Nephron progenitor cell (in vitro differentiated cells): ENCODE results near the gene KDM3A.

Experiments used
- DNase-seq: peaks from one replicate; pipeline ENCODE4 v3.0.0; 2021
- H3K27ac Mint-ChIP-seq: 2 replicates; pipeline ENCODE4 v1.8.0; 2021; ENCODE audit warnings: mild to moderate bottlenecking, moderate library complexity, mixed read lengths
- H3K27me3 Mint-ChIP-seq: 2 replicates; pipeline ENCODE4 v1.8.0; 2021; ENCODE audit warnings: mild to moderate bottlenecking, low read depth, mixed read lengths; ENCODE audit not compliant: poor library complexity
- H3K36me3 Mint-ChIP-seq: 2 replicates; pipeline ENCODE4 v1.8.0; 2021; ENCODE audit warnings: low read depth, mixed read lengths
- H3K4me1 Mint-ChIP-seq: 2 replicates; pipeline ENCODE4 v1.8.0; 2021; ENCODE audit warnings: mixed read lengths
- H3K4me3 Mint-ChIP-seq: 2 replicates; pipeline ENCODE4 v1.8.0; 2021; ENCODE audit warnings: mild to moderate bottlenecking, moderate library complexity, mixed read lengths
- H3K9me3 Mint-ChIP-seq: 2 replicates; pipeline ENCODE4 v1.8.0; 2021; ENCODE audit warnings: mild to moderate bottlenecking, moderate library complexity, mixed read lengths
- CTCF ChIP-seq: fragments of 200-600 bp; sonication (generic); IDR thresholded peaks from 2 replicates; pipeline ENCODE4 v1.5.0; 2021; ENCODE audit warnings: antibody characterized with exemption

The KDM3A gene

GRCh38 chr2:86461042-86461743, 20.0 kb downstream of the KDM3A start:
- Mint-ChIP-seq H3K36me3 (peaks cover 78% of the 10 kb centered on the region), H3K4me1 (no peaks in the 10 kb centered on the region), H3K4me3 (no peak overlapping the region), H3K27ac (no peak overlapping the region), H3K27me3 (no peaks in the 10 kb centered on the region), H3K9me3 (no peaks in the 10 kb centered on the region)
- TF ChIP-seq CTCF, result no peak
- no peak for DNase-seq

- peak overlapping the region; percentile 11 for H3K27ac Mint-ChIP-seq
- DNase-seq, result no peak
- no peak overlapping the region for H3K4me3 Mint-ChIP-seq
- H3K9me3 Mint-ChIP-seq, result no peaks in the 10 kb centered on the region
- peaks cover 2% of the 10 kb centered on the region for H3K27me3 Mint-ChIP-seq
- H3K4me1 Mint-ChIP-seq, result no peaks in the 10 kb centered on the region
- no peak for TF ChIP-seq CTCF
- peaks cover 66% of the 10 kb centered on the region for H3K36me3 Mint-ChIP-seq
These were observed 23.5 kb downstream of the KDM3A start for GRCh38 chr2:86464652-86465051.

GRCh38 chr2:86466306-86466705, 25.1 kb downstream of the KDM3A start:
- H3K4me3 Mint-ChIP-seq, result no peak overlapping the region
- TF ChIP-seq CTCF, result no peak
- H3K27me3 Mint-ChIP-seq, result peaks cover 2% of the 10 kb centered on the region
- DNase-seq, result no peak
- H3K27ac Mint-ChIP-seq, result no peak overlapping the region
- H3K9me3 Mint-ChIP-seq, result no peaks in the 10 kb centered on the region
- H3K36me3 Mint-ChIP-seq, result peaks cover 61% of the 10 kb centered on the region
- no peaks in the 10 kb centered on the region for H3K4me1 Mint-ChIP-seq

- no peak overlapping the region for H3K4me3 Mint-ChIP-seq
- DNase-seq, result no peak
- H3K36me3 Mint-ChIP-seq, result peaks cover 66% of the 10 kb centered on the region
These were observed 27.2 kb downstream of the KDM3A start for GRCh38 chr2:86468162-86469033.

GRCh38 chr2:86470890-86471289, 29.7 kb downstream of the KDM3A start:
- Mint-ChIP-seq H3K36me3 (peaks cover 69% of the 10 kb centered on the region), H3K4me1 (no peaks in the 10 kb centered on the region)

More at GRCh38 chr2:86468162-86469033, 27.2 kb downstream of the KDM3A start:
- Mint-ChIP-seq H3K27me3 (peaks cover 2% of the 10 kb centered on the region), H3K9me3 (no peaks in the 10 kb centered on the region), H3K4me1 (no peaks in the 10 kb centered on the region), H3K27ac (peak overlapping the region; percentile 39)
- TF ChIP-seq CTCF, result no peak

More at GRCh38 chr2:86470890-86471289, 29.7 kb downstream of the KDM3A start:
- H3K27ac Mint-ChIP-seq, result no peak overlapping the region
- H3K9me3 Mint-ChIP-seq, result no peaks in the 10 kb centered on the region
- no peak for TF ChIP-seq CTCF
- DNase-seq, result no peak
- peaks cover 2% of the 10 kb centered on the region for H3K27me3 Mint-ChIP-seq
- H3K4me3 Mint-ChIP-seq, result no peak overlapping the region
